ENCODE measurements around the gene DHX35.
"Not testable (repeated sequence)": the region's sequence is repeated elsewhere in the genome, so short reads cannot be mapped to it uniquely, and the experiment has no call there.

DHX35 gene

GRCh38 chr20:38957235-38957876 lies 4.8 kb upstream of the DHX35 start:
- Histone ChIP-seq H3K9me3 (ENCODE audit: control insufficient read depth in 1 of 2, low read length in 2 of 2) (no peaks in the 10 kb centered on the region), H3K27me3 (ENCODE audit: control insufficient read depth in 1 of 2, insufficient read depth in 2 of 2, low read length in 2 of 2) (no peaks in the 10 kb centered on the region), H3K36me3 (ENCODE audit: control insufficient read depth in 1 of 2, insufficient read depth in 2 of 2, low read length in 2 of 2) (peaks cover 0 to 3% of the 10 kb centered on the region in 2 donors), H3K9ac (ENCODE audit: low read depth in 1 of 2, low read length in 2 of 2) (no peak overlapping the region), H3K4me3 (ENCODE audit: low read depth in 1 of 2, low read length in 2 of 2) (no peak overlapping the region), H3K27ac (ENCODE audit: low read depth, low read length) (no peak overlapping the region), H3K4me1 (ENCODE audit: control insufficient read depth in 1 of 2, insufficient read depth in 2 of 2, low read length in 2 of 2) (peaks cover 6 to 7% of the 10 kb centered on the region in 2 donors)

GRCh38 chr20:38957915-38958485 lies 4.1 kb upstream of the DHX35 start:
- H3K27me3 ChIP-seq (ENCODE audit: control insufficient read depth in 1 of 2, insufficient read depth in 2 of 2, low read length in 2 of 2), result no peaks in the 10 kb centered on the region
- peaks cover 9 to 12% of the 10 kb centered on the region in 2 donors for H3K4me1 ChIP-seq (ENCODE audit: control insufficient read depth in 1 of 2, insufficient read depth in 2 of 2, low read length in 2 of 2)
- no peak overlapping the region for H3K27ac ChIP-seq (ENCODE audit: low read depth, low read length)
- no peak overlapping the region for H3K9ac ChIP-seq (ENCODE audit: low read depth in 1 of 2, low read length in 2 of 2)
- no peak overlapping the region for H3K4me3 ChIP-seq (ENCODE audit: low read depth in 1 of 2, low read length in 2 of 2)
- H3K36me3 ChIP-seq (ENCODE audit: control insufficient read depth in 1 of 2, insufficient read depth in 2 of 2, low read length in 2 of 2), result peaks cover 0 to 3% of the 10 kb centered on the region in 2 donors
- H3K9me3 ChIP-seq (ENCODE audit: control insufficient read depth in 1 of 2, low read length in 2 of 2), result no peaks in the 10 kb centered on the region

- H3K27ac ChIP-seq (ENCODE audit: low read depth, low read length); H3K27me3 ChIP-seq (ENCODE audit: control insufficient read depth in 1 of 2, insufficient read depth in 2 of 2, low read length in 2 of 2); H3K4me3 ChIP-seq (ENCODE audit: low read depth in 1 of 2, low read length in 2 of 2); H3K9me3 ChIP-seq (ENCODE audit: control insufficient read depth in 1 of 2, low read length in 2 of 2); H3K36me3 ChIP-seq (ENCODE audit: control insufficient read depth in 1 of 2, insufficient read depth in 2 of 2, low read length in 2 of 2); H3K9ac ChIP-seq (ENCODE audit: low read depth in 1 of 2, low read length in 2 of 2): not testable (repeated sequence)
- H3K4me1 ChIP-seq (ENCODE audit: control insufficient read depth in 1 of 2, insufficient read depth in 2 of 2, low read length in 2 of 2), result peaks cover 15 to 16% of the 10 kb centered on the region in 2 donors
These were observed 1.9 kb upstream of the DHX35 start for GRCh38 chr20:38960187-38960687.

GRCh38 chr20:38961530-38962043 lies 557 bp upstream of the DHX35 start:
- Histone ChIP-seq H3K36me3 (ENCODE audit: control insufficient read depth in 1 of 2, insufficient read depth in 2 of 2, low read length in 2 of 2) (no peaks in the 10 kb centered on the region), H3K9me3 (ENCODE audit: control insufficient read depth in 1 of 2, low read length in 2 of 2) (no peaks in the 10 kb centered on the region), H3K9ac (ENCODE audit: low read depth in 1 of 2, low read length in 2 of 2) (peak overlapping the region; percentile 69 to 71), H3K4me3 (ENCODE audit: low read depth in 1 of 2, low read length in 2 of 2) (peak overlapping the region; percentile 97), H3K4me1 (ENCODE audit: control insufficient read depth in 1 of 2, insufficient read depth in 2 of 2, low read length in 2 of 2) (peaks cover 15 to 16% of the 10 kb centered on the region in 2 donors), H3K27me3 (ENCODE audit: control insufficient read depth in 1 of 2, insufficient read depth in 2 of 2, low read length in 2 of 2) (no peaks in the 10 kb centered on the region), H3K27ac (ENCODE audit: low read depth, low read length) (peak overlapping the region; percentile 43)

GRCh38 chr20:38962928-38963401 lies 821 bp downstream of the DHX35 start:
- H3K36me3 ChIP-seq (ENCODE audit: control insufficient read depth in 1 of 2, insufficient read depth in 2 of 2, low read length in 2 of 2), result no peaks in the 10 kb centered on the region
- H3K27me3 ChIP-seq (ENCODE audit: control insufficient read depth in 1 of 2, insufficient read depth in 2 of 2, low read length in 2 of 2), result no peaks in the 10 kb centered on the region
- H3K4me3 ChIP-seq (ENCODE audit: low read depth in 1 of 2, low read length in 2 of 2), result peak overlapping the region; percentile 97
- no peak overlapping the region for H3K27ac ChIP-seq (ENCODE audit: low read depth, low read length)
- no peaks in the 10 kb centered on the region for H3K9me3 ChIP-seq (ENCODE audit: control insufficient read depth in 1 of 2, low read length in 2 of 2)
- H3K9ac ChIP-seq (ENCODE audit: low read depth in 1 of 2, low read length in 2 of 2), result peak overlapping the region; percentile 88 to 95
- peaks cover 15 to 16% of the 10 kb centered on the region in 2 donors for H3K4me1 ChIP-seq (ENCODE audit: control insufficient read depth in 1 of 2, insufficient read depth in 2 of 2, low read length in 2 of 2)

- H3K9ac ChIP-seq (ENCODE audit: low read depth in 1 of 2, low read length in 2 of 2), result peak overlapping the region in 1 of 2 donors; percentile 88
- H3K4me1 ChIP-seq (ENCODE audit: control insufficient read depth in 1 of 2, insufficient read depth in 2 of 2, low read length in 2 of 2), result peaks cover 15 to 16% of the 10 kb centered on the region in 2 donors
- H3K27me3 ChIP-seq (ENCODE audit: control insufficient read depth in 1 of 2, insufficient read depth in 2 of 2, low read length in 2 of 2), result no peaks in the 10 kb centered on the region
- no peaks in the 10 kb centered on the region for H3K9me3 ChIP-seq (ENCODE audit: control insufficient read depth in 1 of 2, low read length in 2 of 2)
- peak overlapping the region in 1 of 2 donors; percentile 97 for H3K4me3 ChIP-seq (ENCODE audit: low read depth in 1 of 2, low read length in 2 of 2)
- H3K27ac ChIP-seq (ENCODE audit: low read depth, low read length), result no peak overlapping the region
- peaks cover 0 to 2% of the 10 kb centered on the region in 2 donors for H3K36me3 ChIP-seq (ENCODE audit: control insufficient read depth in 1 of 2, insufficient read depth in 2 of 2, low read length in 2 of 2)
These were observed 1.6 kb downstream of the DHX35 start for GRCh38 chr20:38963745-38964144.

GRCh38 chr20:38965264-38965663 lies 3.1 kb downstream of the DHX35 start:
- H3K27ac ChIP-seq (ENCODE audit: low read depth, low read length), result no peak overlapping the region
- no peak overlapping the region for H3K9ac ChIP-seq (ENCODE audit: low read depth in 1 of 2, low read length in 2 of 2)
- H3K36me3 ChIP-seq (ENCODE audit: control insufficient read depth in 1 of 2, insufficient read depth in 2 of 2, low read length in 2 of 2), result peaks cover 2% of the 10 kb centered on the region in 2 donors
- no peaks in the 10 kb centered on the region for H3K9me3 ChIP-seq (ENCODE audit: control insufficient read depth in 1 of 2, low read length in 2 of 2)
- no peak overlapping the region for H3K4me3 ChIP-seq (ENCODE audit: low read depth in 1 of 2, low read length in 2 of 2)
- peaks cover 27 to 30% of the 10 kb centered on the region in 2 donors for H3K4me1 ChIP-seq (ENCODE audit: control insufficient read depth in 1 of 2, insufficient read depth in 2 of 2, low read length in 2 of 2)
- no peaks in the 10 kb centered on the region for H3K27me3 ChIP-seq (ENCODE audit: control insufficient read depth in 1 of 2, insufficient read depth in 2 of 2, low read length in 2 of 2)

- Histone ChIP-seq H3K9ac (ENCODE audit: low read depth in 1 of 2, low read length in 2 of 2) (no peak overlapping the region), H3K4me3 (ENCODE audit: low read depth in 1 of 2, low read length in 2 of 2) (no peak overlapping the region), H3K4me1 (ENCODE audit: control insufficient read depth in 1 of 2, insufficient read depth in 2 of 2, low read length in 2 of 2) (peaks cover 14 to 24% of the 10 kb centered on the region in 2 donors), H3K27ac (ENCODE audit: low read depth, low read length) (no peak overlapping the region), H3K27me3 (ENCODE audit: control insufficient read depth in 1 of 2, insufficient read depth in 2 of 2, low read length in 2 of 2) (no peaks in the 10 kb centered on the region), H3K9me3 (ENCODE audit: control insufficient read depth in 1 of 2, low read length in 2 of 2) (no peaks in the 10 kb centered on the region), H3K36me3 (ENCODE audit: control insufficient read depth in 1 of 2, insufficient read depth in 2 of 2, low read length in 2 of 2) (peaks cover 13 to 15% of the 10 kb centered on the region in 2 donors)
These were observed 5.9 kb downstream of the DHX35 start for GRCh38 chr20:38968090-38968489.

- H3K4me1 ChIP-seq (ENCODE audit: control insufficient read depth in 1 of 2, insufficient read depth in 2 of 2, low read length in 2 of 2), result peaks cover 12 to 19% of the 10 kb centered on the region in 2 donors
- H3K27me3 ChIP-seq (ENCODE audit: control insufficient read depth in 1 of 2, insufficient read depth in 2 of 2, low read length in 2 of 2), result no peaks in the 10 kb centered on the region
- H3K4me3 ChIP-seq (ENCODE audit: low read depth in 1 of 2, low read length in 2 of 2), result no peak overlapping the region
- H3K9ac ChIP-seq (ENCODE audit: low read depth in 1 of 2, low read length in 2 of 2), result no peak overlapping the region
- peak overlapping the region; percentile 3 for H3K27ac ChIP-seq (ENCODE audit: low read depth, low read length)
- H3K36me3 ChIP-seq (ENCODE audit: control insufficient read depth in 1 of 2, insufficient read depth in 2 of 2, low read length in 2 of 2), result peaks cover 22 to 24% of the 10 kb centered on the region in 2 donors
- no peaks in the 10 kb centered on the region for H3K9me3 ChIP-seq (ENCODE audit: control insufficient read depth in 1 of 2, low read length in 2 of 2)
These were observed 7.6 kb downstream of the DHX35 start for GRCh38 chr20:38969708-38970107.

- H3K4me1 ChIP-seq (ENCODE audit: control insufficient read depth in 1 of 2, insufficient read depth in 2 of 2, low read length in 2 of 2), result peaks cover 12 to 19% of the 10 kb centered on the region in 2 donors
- H3K27ac ChIP-seq (ENCODE audit: low read depth, low read length), result no peak overlapping the region
- no peak overlapping the region for H3K9ac ChIP-seq (ENCODE audit: low read depth in 1 of 2, low read length in 2 of 2)
- H3K36me3 ChIP-seq (ENCODE audit: control insufficient read depth in 1 of 2, insufficient read depth in 2 of 2, low read length in 2 of 2), result peaks cover 22 to 29% of the 10 kb centered on the region in 2 donors
- H3K27me3 ChIP-seq (ENCODE audit: control insufficient read depth in 1 of 2, insufficient read depth in 2 of 2, low read length in 2 of 2), result no peaks in the 10 kb centered on the region
- H3K4me3 ChIP-seq (ENCODE audit: low read depth in 1 of 2, low read length in 2 of 2), result no peak overlapping the region
- H3K9me3 ChIP-seq (ENCODE audit: control insufficient read depth in 1 of 2, low read length in 2 of 2), result no peaks in the 10 kb centered on the region
These were observed 8.2 kb downstream of the DHX35 start for GRCh38 chr20:38970302-38970701.
